ENCODE data around the gene CACNA1I. TPM values are rescaled to one million over a fixed set of nuclear protein-coding genes. Genes with fewer than 3 reads are reported as not detected.

CACNA1I gene
- total and polyA plus RNA-seq, 2 donors = 0.52 to 0.68 TPM

DNA sequence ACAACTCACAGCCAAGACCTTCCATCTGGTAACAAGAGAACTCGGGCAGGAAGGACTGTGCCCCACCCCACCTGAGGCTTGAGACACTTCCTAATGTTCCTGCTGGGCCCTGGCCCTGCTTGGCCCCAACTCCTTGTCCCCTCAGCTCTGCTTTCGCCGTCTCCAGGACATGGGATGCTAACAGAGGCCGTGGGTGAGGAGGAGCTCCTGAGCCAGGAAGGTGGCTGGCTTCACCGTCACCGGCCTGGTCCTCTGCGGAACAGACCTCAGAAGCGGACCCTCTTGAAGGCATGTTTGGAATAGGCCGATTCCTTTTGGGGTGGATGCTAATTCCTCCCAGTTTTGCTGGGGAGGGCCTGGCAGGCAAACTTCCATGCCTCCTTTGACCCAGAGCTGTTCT lies 154.3 kb downstream of the CACNA1I start:
- 98% methylated on average over 9 of the region's 9 CpGs for WGBS
- H3K4me3 ChIP-seq (ENCODE audit: low read length in 2 of 2) = no peak overlapping the region
- H3K36me3 ChIP-seq (ENCODE audit: control insufficient read depth in 2 of 2, insufficient read depth in 2 of 2, low read length in 1 of 2) = no peaks in the 10 kb centered on the region
- peak overlapping the region in 1 of 2 donors; percentile 20 for H3K27ac ChIP-seq (ENCODE audit: low read depth in 1 of 2, low read length in 1 of 2)
- no peaks in the 10 kb centered on the region for H3K9me3 ChIP-seq (ENCODE audit: control insufficient read depth in 2 of 2, insufficient read depth in 1 of 2, low read length in 1 of 2)
- H3K27me3 ChIP-seq (ENCODE audit: control insufficient read depth in 2 of 2, insufficient read depth in 1 of 2, low read length in 1 of 2) = peaks cover 0 to 23% of the 10 kb centered on the region in 2 donors
- DNase-seq (ENCODE audit: low read depth in 6 of 9, low spot score in 9 of 9) = no peak
- no peaks in the 10 kb centered on the region for H3K4me1 ChIP-seq (ENCODE audit: control insufficient read depth in 2 of 2, insufficient read depth in 2 of 2, low read length in 2 of 2)

DNA sequence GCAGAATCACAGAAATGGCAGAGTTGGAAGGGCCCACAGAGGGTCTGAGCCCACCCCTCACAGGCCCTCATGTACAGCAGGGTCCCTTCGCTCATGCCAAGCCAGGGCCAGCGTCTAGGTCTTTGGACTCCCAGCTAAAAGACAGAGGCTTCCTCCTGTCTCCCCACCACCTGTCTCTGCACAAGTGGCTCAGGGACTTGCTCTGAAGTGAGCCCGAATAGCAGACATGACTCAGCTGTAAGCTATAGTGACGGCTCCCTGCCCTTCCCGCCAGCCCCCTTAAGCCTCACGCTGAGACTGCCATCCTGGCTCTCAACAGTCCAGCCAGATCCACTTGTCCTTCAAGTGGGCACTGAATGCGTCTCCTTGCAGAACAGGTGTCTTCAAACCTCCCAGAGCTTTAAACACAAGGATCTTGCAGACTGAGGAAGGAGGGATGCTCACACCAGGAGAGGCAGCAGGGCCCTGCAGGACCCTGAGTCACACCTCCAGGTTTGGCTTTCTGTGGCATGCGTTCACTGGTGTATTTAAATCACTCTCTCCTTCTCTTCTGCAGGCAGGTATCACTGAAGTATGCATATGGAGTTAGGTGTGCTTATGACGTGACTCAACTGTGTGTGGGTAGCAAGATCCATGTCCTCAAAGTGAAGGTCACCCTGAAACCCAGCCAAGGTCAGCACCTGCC lies 154.9 kb downstream of the CACNA1I start:
- Histone ChIP-seq H3K27ac (ENCODE audit: low read depth in 1 of 2, low read length in 1 of 2) (no peak overlapping the region), H3K9me3 (ENCODE audit: control insufficient read depth in 2 of 2, insufficient read depth in 1 of 2, low read length in 1 of 2) (no peaks in the 10 kb centered on the region), H3K36me3 (ENCODE audit: control insufficient read depth in 2 of 2, insufficient read depth in 2 of 2, low read length in 1 of 2) (no peaks in the 10 kb centered on the region), H3K4me1 (ENCODE audit: control insufficient read depth in 2 of 2, insufficient read depth in 2 of 2, low read length in 2 of 2) (no peaks in the 10 kb centered on the region), H3K4me3 (ENCODE audit: low read length in 2 of 2) (no peak overlapping the region), H3K27me3 (ENCODE audit: control insufficient read depth in 2 of 2, insufficient read depth in 1 of 2, low read length in 1 of 2) (peaks cover 0 to 23% of the 10 kb centered on the region in 2 donors)
- WGBS = 86% methylated on average over 9 of the region's 9 CpGs
- DNase-seq (ENCODE audit: low read depth in 6 of 9, low spot score in 9 of 9) = no peak

DNA sequence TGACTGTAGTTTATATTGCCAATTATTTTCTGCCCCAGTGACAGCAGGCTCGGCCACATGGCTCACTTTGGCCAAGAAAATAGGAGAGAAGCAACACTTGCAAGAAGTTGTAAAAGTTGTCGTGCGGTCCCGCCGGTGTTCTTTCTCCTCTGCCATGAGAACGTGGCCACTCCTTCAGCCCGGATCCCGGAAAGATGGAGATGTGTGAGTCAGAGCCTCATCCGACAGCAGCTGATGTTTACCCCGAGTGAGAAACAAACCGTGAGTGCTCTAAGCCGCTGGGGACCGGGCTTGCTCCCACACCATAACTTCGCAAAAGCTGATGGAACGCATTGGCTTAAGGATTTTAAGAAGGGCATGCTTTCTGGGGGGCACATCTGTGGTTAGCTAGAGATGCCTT lies 157.0 kb downstream of the CACNA1I start:
- Histone ChIP-seq H3K27me3 (ENCODE audit: control insufficient read depth in 2 of 2, insufficient read depth in 1 of 2, low read length in 1 of 2) (peaks cover 0 to 26% of the 10 kb centered on the region in 2 donors), H3K27ac (ENCODE audit: low read depth in 1 of 2, low read length in 1 of 2) (no peak overlapping the region), H3K9me3 (ENCODE audit: control insufficient read depth in 2 of 2, insufficient read depth in 1 of 2, low read length in 1 of 2) (peaks cover 0 to 7% of the 10 kb centered on the region in 2 donors), H3K4me1 (ENCODE audit: control insufficient read depth in 2 of 2, insufficient read depth in 2 of 2, low read length in 2 of 2) (no peaks in the 10 kb centered on the region), H3K36me3 (ENCODE audit: control insufficient read depth in 2 of 2, insufficient read depth in 2 of 2, low read length in 1 of 2) (no peaks in the 10 kb centered on the region), H3K4me3 (ENCODE audit: low read length in 2 of 2) (no peak overlapping the region)
- 72% methylated on average over 15 of the region's 15 CpGs for WGBS
- no peak for DNase-seq (ENCODE audit: low read depth in 6 of 9, low spot score in 9 of 9)

DNA sequence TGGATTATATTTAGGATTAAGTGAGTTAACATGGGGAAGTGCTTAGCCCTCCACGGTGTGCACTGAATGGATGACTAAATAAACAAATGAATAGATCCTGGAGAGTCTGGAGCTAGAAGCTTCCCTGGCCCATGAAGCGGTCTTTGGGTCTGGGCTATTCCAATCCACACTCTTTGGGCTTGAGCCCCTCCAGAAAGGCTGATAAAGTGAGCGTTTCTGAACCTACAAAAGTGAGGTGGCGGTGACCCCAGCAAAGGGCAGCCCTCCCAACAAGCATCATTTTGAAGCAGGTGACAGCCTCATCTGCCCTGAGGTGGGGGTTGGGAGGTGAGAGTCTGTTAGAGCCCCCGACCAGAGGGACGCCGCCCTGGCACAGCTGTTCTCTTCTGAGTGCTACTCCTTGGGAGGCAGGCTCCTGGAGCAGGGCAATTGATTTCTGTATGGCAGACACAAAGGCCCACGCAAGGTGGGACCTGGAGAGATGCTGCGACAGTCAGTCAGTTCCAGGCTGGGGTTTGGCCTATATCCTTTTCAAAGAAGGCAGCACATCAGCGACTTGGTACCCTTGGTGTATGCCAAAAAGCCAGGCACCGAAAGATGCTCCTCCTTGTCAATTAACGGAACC lies 157.8 kb downstream of the CACNA1I start:
- no peak for DNase-seq (ENCODE audit: low read depth in 6 of 9, low spot score in 9 of 9)
- H3K27me3 ChIP-seq (ENCODE audit: control insufficient read depth in 2 of 2, insufficient read depth in 1 of 2, low read length in 1 of 2) = peaks cover 0 to 30% of the 10 kb centered on the region in 2 donors
- H3K36me3 ChIP-seq (ENCODE audit: control insufficient read depth in 2 of 2, insufficient read depth in 2 of 2, low read length in 1 of 2) = no peaks in the 10 kb centered on the region
- H3K4me3 ChIP-seq (ENCODE audit: low read length in 2 of 2) = no peak overlapping the region
- peaks cover 0 to 7% of the 10 kb centered on the region in 2 donors for H3K9me3 ChIP-seq (ENCODE audit: control insufficient read depth in 2 of 2, insufficient read depth in 1 of 2, low read length in 1 of 2)
- no peaks in the 10 kb centered on the region for H3K4me1 ChIP-seq (ENCODE audit: control insufficient read depth in 2 of 2, insufficient read depth in 2 of 2, low read length in 2 of 2)
- no peak overlapping the region for H3K27ac ChIP-seq (ENCODE audit: low read depth in 1 of 2, low read length in 1 of 2)
- WGBS = 92% methylated on average over 12 of the region's 12 CpGs

DNA sequence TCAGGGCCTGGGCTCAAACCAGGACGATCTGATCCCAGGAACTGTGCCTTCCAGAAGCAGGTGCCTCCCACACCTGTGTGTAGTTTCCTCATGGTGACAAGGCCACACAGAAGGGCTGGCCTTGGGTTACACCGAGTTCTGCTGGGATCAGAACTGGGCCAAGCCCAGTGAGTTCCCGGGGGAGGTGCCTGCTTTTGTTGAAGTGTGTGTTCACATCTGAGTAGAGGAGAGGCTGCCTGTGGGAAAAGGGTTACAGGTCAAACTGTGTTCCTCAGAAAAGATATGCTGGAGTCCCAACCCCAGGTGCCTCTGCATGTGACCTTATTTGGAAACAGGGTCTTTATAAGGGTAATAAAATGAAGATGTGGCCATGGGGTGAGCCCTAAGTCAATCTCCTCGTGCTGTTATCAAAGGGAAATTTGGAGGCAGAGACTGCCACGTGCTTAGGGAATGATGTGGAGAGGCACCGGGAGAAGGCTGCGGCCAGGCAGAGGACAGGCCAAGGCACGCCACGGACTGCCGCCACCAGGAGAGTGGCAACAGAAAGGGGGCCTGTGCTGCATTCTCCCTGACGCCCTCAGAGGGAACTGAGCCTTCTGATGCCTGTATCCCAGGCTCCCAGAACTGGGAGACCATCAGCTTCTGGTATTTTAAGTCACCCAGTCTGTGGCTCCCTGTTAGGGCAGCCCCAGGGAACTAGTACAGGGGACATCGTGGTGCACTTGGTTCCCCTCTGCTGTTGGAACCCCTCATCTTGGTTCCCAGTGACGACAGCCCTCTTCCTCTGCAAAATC lies 158.8 kb downstream of the CACNA1I start:
- H3K4me1 ChIP-seq (ENCODE audit: control insufficient read depth in 2 of 2, insufficient read depth in 2 of 2, low read length in 2 of 2) = no peaks in the 10 kb centered on the region
- WGBS = 89% methylated on average over 13 of the region's 13 CpGs
- peaks cover 0 to 30% of the 10 kb centered on the region in 2 donors for H3K27me3 ChIP-seq (ENCODE audit: control insufficient read depth in 2 of 2, insufficient read depth in 1 of 2, low read length in 1 of 2)
- H3K36me3 ChIP-seq (ENCODE audit: control insufficient read depth in 2 of 2, insufficient read depth in 2 of 2, low read length in 1 of 2) = no peaks in the 10 kb centered on the region
- DNase-seq (ENCODE audit: low read depth in 6 of 9, low spot score in 9 of 9) = no peak
- no peak overlapping the region for H3K27ac ChIP-seq (ENCODE audit: low read depth in 1 of 2, low read length in 1 of 2)
- no peak overlapping the region for H3K4me3 ChIP-seq (ENCODE audit: low read length in 2 of 2)
- H3K9me3 ChIP-seq (ENCODE audit: control insufficient read depth in 2 of 2, insufficient read depth in 1 of 2, low read length in 1 of 2) = peaks cover 0 to 7% of the 10 kb centered on the region in 2 donors

DNA sequence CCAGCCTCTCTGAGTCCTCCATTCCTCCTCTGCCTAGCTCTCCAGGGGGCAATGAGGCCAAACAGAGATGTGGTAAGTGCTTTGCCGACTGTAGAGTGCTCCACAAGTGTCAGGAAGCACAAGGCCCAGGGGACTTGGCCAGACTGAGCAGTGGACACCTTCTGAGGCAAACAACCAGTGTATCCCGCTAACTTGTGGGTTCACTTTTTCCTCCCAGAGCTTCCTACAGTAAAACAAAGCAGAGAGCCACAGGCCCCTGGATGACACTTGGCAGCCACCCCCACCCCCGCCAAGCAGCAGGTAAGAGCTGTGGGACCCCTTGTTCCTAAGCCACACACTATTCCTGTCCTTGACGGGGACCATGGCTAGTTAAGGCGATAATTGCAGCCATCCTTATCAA lies 160.9 kb downstream of the CACNA1I start:
- DNase-seq (ENCODE audit: low read depth in 6 of 9, low spot score in 9 of 9) = no peak
- Histone ChIP-seq H3K27me3 (ENCODE audit: control insufficient read depth in 2 of 2, insufficient read depth in 1 of 2, low read length in 1 of 2) (peaks cover 0 to 25% of the 10 kb centered on the region in 2 donors), H3K36me3 (ENCODE audit: control insufficient read depth in 2 of 2, insufficient read depth in 2 of 2, low read length in 1 of 2) (no peaks in the 10 kb centered on the region), H3K9me3 (ENCODE audit: control insufficient read depth in 2 of 2, insufficient read depth in 1 of 2, low read length in 1 of 2) (peaks cover 0 to 7% of the 10 kb centered on the region in 2 donors), H3K4me1 (ENCODE audit: control insufficient read depth in 2 of 2, insufficient read depth in 2 of 2, low read length in 2 of 2) (no peaks in the 10 kb centered on the region), H3K4me3 (ENCODE audit: low read length in 2 of 2) (no peak overlapping the region), H3K27ac (ENCODE audit: low read depth in 1 of 2, low read length in 1 of 2) (no peak overlapping the region)
- 93% methylated on average over 5 of the region's 5 CpGs for WGBS

DNA sequence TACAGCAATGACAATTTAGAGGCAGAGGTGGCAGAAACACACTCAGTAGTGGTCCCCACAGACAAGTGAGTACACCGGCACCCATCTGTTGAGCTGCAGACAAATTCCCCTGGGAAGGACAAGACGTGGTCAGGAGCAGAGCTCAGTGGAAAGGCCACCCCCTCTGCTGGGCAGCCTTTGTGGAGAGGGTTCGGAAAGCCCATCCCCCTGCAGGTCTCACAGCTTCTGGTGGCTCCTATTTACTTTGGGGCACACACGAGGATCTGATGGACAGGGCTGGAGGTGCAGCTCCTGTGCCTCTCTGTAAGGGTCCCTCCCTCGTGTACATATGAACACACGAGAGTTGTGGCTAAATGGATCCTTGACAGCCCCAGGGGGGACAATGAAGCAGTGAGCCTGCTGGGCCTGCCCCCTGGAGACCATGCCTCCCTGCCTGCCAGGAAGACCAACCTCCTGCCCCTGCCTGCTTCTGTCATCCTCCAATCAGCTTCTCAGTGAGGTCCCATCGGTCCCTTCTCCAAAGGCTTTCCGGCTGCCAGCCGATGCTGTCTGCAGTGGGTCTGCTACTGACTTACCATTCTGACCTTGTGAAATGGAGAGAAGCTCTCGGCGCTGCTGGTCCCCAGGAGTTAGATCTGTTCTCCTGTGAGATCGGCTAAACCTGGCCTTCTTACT lies 161.5 kb downstream of the CACNA1I start:
- peaks cover 0 to 21% of the 10 kb centered on the region in 2 donors for H3K27me3 ChIP-seq (ENCODE audit: control insufficient read depth in 2 of 2, insufficient read depth in 1 of 2, low read length in 1 of 2)
- H3K27ac ChIP-seq (ENCODE audit: low read depth in 1 of 2, low read length in 1 of 2) = no peak overlapping the region
- H3K9me3 ChIP-seq (ENCODE audit: control insufficient read depth in 2 of 2, insufficient read depth in 1 of 2, low read length in 1 of 2) = peaks cover 0 to 7% of the 10 kb centered on the region in 2 donors
- H3K4me3 ChIP-seq (ENCODE audit: low read length in 2 of 2) = no peak overlapping the region
- DNase-seq (ENCODE audit: low read depth in 6 of 9, low spot score in 9 of 9) = no peak
- no peaks in the 10 kb centered on the region for H3K4me1 ChIP-seq (ENCODE audit: control insufficient read depth in 2 of 2, insufficient read depth in 2 of 2, low read length in 2 of 2)
- H3K36me3 ChIP-seq (ENCODE audit: control insufficient read depth in 2 of 2, insufficient read depth in 2 of 2, low read length in 1 of 2) = no peaks in the 10 kb centered on the region
- 80% methylated on average over 12 of the region's 12 CpGs for WGBS

DNA sequence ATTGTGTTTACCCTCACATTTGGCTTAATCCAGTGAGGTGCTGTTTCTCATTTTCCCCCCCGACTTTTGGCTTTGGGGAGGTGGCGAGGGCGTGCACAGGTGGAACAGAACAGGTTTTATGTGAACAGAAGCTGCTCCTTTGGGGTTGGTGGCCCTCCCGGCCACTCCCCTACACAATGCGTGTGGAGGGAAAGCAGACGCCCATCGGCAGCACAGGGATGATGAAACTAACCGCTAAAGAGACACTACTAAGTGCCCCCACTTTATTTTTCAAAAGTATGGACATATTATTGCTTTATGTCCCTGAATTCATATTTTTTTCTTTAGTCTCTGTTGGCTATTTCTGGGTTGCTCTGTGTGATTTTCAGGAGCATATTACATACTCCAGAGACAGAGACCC lies 162.1 kb downstream of the CACNA1I start:
- Histone ChIP-seq H3K4me3 (ENCODE audit: low read length in 2 of 2) (no peak overlapping the region), H3K36me3 (ENCODE audit: control insufficient read depth in 2 of 2, insufficient read depth in 2 of 2, low read length in 1 of 2) (no peaks in the 10 kb centered on the region), H3K27me3 (ENCODE audit: control insufficient read depth in 2 of 2, insufficient read depth in 1 of 2, low read length in 1 of 2) (peaks cover 0 to 18% of the 10 kb centered on the region in 2 donors), H3K27ac (ENCODE audit: low read depth in 1 of 2, low read length in 1 of 2) (no peak overlapping the region), H3K4me1 (ENCODE audit: control insufficient read depth in 2 of 2, insufficient read depth in 2 of 2, low read length in 2 of 2) (no peaks in the 10 kb centered on the region), H3K9me3 (ENCODE audit: control insufficient read depth in 2 of 2, insufficient read depth in 1 of 2, low read length in 1 of 2) (peaks cover 0 to 7% of the 10 kb centered on the region in 2 donors)
- DNase-seq (ENCODE audit: low read depth in 6 of 9, low spot score in 9 of 9) = no peak
- 89% methylated on average over 8 of the region's 8 CpGs for WGBS

Measured in thymus (tissue), 11 donors.